Fibroblast of skin of back (primary cell): Measurements from ENCODE around the gene PSD.

ENCODE experiments used
- DNase-seq: peaks from one replicate; pipeline ENCODE4 v3.0.0-alpha.2; 2013

The PSD gene

DNA sequence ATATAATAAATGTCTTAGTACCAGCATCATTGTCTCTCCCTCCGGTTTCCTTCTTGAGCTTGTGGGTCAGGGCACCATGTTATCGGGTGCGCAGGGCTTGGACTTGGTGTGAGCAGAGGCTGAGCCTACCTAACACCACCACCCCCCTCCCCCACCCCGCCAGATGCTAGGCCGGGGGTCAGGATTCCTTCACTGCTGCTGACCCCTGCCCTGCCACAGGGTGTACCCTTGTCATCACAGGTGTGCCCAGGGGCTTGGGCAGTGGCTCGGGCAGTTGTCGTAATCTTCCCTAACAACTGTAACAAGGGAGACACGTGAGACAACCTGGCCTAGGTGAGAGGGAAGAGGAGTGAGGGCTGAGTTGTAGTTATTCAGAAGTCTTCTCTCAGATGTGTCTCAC is 35.7 kb downstream of the PSD start:
- no peak for DNase-seq

DNA sequence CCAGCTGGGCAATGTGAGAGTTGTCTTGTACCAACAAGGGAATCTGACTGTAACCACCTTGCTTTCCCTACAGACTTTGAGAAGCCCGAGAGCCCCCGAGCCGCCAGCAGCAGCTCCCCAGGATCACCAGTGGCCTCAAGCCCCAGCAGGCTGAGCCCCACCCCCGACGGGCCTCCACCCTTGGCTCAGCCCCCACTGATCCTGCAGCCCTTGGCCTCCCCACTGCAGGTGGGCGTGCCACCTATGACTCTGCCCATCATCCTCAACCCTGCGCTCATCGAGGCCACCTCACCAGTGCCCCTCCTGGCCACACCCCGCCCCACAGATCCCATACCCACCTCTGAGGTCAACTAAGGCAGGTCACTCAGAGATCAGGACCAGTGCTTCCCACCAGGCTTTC is 36.6 kb downstream of the PSD start:
- DNase-seq: no peak

- DNase-seq: no peak
These were observed 39.2 kb downstream of the PSD start for GRCh38 chr10:102379383-102379782.

GRCh38 chr10:102376901-102377300 is 41.7 kb downstream of the PSD start:
- no peak for DNase-seq

DNA sequence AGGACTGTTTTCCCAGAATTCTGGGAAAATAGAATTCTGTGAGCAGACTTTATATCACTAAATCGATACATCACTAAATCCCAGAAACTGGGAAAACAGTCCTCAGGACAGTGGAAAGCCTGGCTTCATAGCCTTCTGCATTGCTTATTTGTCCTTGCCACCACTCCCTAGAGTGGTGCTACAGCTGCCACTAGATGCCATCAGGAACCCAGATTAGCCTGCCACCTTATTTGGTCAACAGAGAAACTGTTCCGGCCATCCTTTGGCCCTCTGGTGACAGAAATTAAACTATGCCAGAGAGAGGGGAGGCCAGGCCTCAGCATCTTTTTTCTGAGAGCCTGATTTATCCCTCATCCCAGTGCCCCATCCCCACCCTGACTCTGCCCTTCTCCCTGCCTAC is 42.7 kb downstream of the PSD start:
- DNase-seq: no peak

DNA sequence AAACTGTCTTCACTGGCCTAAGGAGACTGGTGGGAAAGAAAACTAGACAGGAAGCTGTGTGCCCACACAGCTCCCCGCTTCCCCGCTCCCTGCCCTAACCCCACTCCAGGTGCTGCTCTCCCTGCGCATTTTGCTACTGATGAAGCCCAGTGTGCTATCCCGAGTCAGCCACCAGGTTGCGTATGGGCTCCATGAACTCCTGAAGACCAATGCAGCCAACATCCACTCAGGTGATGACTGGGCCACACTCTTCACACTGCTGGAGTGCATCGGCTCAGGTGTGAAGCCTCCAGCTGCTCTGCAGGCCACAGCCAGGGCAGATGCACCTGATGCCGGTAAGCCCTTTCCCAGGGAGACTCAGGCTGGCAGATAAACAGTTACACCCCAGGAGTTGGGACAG is 43.3 kb downstream of the PSD start:
- DNase-seq: no peak

- DNase-seq: no peak
These were observed 47.3 kb downstream of the PSD start for GRCh38 chr10:102371295-102371694.

DNA sequence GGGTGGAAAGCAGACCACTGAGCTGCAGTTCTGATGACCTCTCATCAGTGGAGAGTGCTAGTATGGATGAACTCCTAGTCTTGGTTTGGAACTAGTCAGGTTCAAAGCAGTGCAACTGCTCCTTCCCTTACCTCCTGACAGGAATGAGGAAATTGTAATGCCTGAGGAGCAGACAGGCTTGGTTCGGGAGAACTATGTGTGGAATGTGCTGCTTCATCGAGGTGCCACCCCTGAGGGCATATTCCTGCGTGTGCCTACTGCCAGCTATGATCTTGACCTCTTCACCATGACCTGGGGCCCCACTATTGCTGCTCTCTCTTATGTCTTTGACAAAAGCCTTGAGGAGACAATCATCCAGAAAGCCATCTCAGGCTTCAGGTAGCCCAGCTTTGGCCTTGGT is 50.5 kb downstream of the PSD start:
- DNase-seq: no peak

- DNase-seq: no peak
These were observed 51.1 kb downstream of the PSD start for GRCh38 chr10:102367441-102367840.

DNA sequence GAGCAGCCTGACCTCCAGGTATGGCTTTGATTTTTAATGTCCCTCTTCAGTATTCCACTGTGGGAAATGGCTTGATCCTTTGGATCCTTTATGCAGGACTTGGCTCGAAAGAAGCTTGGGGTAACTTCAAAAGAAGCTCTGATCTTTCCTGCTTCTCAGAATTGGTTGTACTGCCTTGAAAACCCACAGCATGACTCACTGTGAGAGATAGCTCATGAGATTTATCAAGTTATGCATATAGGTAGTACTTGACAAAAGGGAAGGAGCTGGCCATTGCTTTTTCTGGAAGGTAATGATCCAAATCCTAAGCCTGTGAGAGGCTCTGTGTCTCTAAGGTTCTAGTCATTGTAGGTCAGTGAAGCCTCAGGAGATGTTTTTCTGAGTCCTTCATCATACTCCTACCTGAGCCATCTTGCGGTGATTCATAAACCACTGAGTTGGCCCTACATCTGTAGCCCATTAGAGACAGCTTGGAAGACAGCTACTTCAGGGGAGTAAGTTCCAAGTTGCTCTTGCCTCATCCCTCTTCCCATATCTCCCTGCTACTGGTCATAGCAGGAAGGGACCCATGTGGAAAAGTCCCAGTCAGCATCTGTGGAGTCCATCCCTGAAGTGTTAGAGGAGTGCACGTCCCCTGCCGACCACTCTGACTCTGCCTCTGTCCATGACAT is 59.7 kb downstream of the PSD start:
- DNase-seq: no peak

GRCh38 chr10:102354451-102354850 is 64.1 kb downstream of the PSD start:
- no peak for DNase-seq
